GM18951 (cell line): ENCODE data around the gene BIRC2.
A peak's percentile ranks its signal among the peaks of the same experiment; 100 is the strongest.
"Not testable (repeated sequence)": the region's sequence is repeated elsewhere in the genome, so short reads cannot be mapped to it uniquely, and the experiment has no call there.

Experiments used
- POLR2A ChIP-seq: IDR thresholded peaks from 4 replicates; pipeline ENCODE4 v1.6.1; 2011; ENCODE audit warnings: mild to moderate bottlenecking; ENCODE audit not compliant: insufficient read length, insufficient read depth; ENCODE audit errors: extremely low read depth
- in situ Hi-C: fragments of 300-500 bp; cut with MboI; formaldehyde crosslinking; loops from one replicate; pipeline ENCODE4 v1.12.0; 2022; ENCODE audit warnings: low sequenced_read_pairs, mixed read lengths, inconsistent platforms; ENCODE audit not compliant: unreplicated experiment

BIRC2 gene

GRCh38 chr11:102346748-102347461 is at the start of gene BIRC2:
TSS of gene BIRC2 (plus strand) at chr11:102347214. CDS start at chr11:102349855, 2,641 bp downstream.
- peak; percentile 81 for TF ChIP-seq POLR2A
- in situ Hi-C loops, result loop anchor here (10.0 kb wide), 2 partner anchors 148 to 258 kb away; no protein-coding TSS in a partner anchor

- in situ Hi-C loops, result not testable (repeated sequence)
Measured at GRCh38 chr11:102300837-102301236, 46.2 kb upstream of the BIRC2 start.

GRCh38 chr11:102302241-102302640 is 44.8 kb upstream of the BIRC2 start:
- in situ Hi-C loops, result no loop called here
- TF ChIP-seq POLR2A, result no peak

GRCh38 chr11:102304686-102305085 is 42.3 kb upstream of the BIRC2 start:
- no peak for TF ChIP-seq POLR2A
- in situ Hi-C loops, result no loop called here

GRCh38 chr11:102305352-102306047 is 41.5 kb upstream of the BIRC2 start:
- no peak for TF ChIP-seq POLR2A
- in situ Hi-C loops, result no loop called here

- TF ChIP-seq POLR2A, result no peak
- in situ Hi-C loops, result no loop called here
Measured at GRCh38 chr11:102306048-102306597, 40.9 kb upstream of the BIRC2 start.

GRCh38 chr11:102306817-102307726 is 39.9 kb upstream of the BIRC2 start:
- no peak for TF ChIP-seq POLR2A
- in situ Hi-C loops, result no loop called here

GRCh38 chr11:102307727-102308038 is 39.3 kb upstream of the BIRC2 start:
- in situ Hi-C loops, result no loop called here
- no peak for TF ChIP-seq POLR2A

- TF ChIP-seq POLR2A, result no peak
- in situ Hi-C loops, result no loop called here
Measured at GRCh38 chr11:102309621-102310541, 37.1 kb upstream of the BIRC2 start.

GRCh38 chr11:102312667-102313066 is 34.3 kb upstream of the BIRC2 start:
- no peak for TF ChIP-seq POLR2A
- in situ Hi-C loops, result no loop called here

- in situ Hi-C loops, result no loop called here
- no peak for TF ChIP-seq POLR2A
Measured at GRCh38 chr11:102313238-102313940, 33.6 kb upstream of the BIRC2 start.

- in situ Hi-C loops, result no loop called here
- TF ChIP-seq POLR2A, result no peak
Measured at GRCh38 chr11:102314784-102315183, 32.2 kb upstream of the BIRC2 start.
